ENCODE results near the gene VGLL1. TPM values are rescaled to one million over a fixed set of nuclear protein-coding genes. Genes with fewer than 3 reads are reported as not detected.

Gene VGLL1
- total RNA-seq, 4 donors from 2014 or later = not detected

GRCh38 chrX:136497556-136498052 is 34.4 kb upstream of the VGLL1 start, which contains the start of gene HTATSF1:
HTATSF1 (plus strand) TSS chrX:136497592; CDS start chrX:136497685, 93 bp downstream.
- H3K9me3 ChIP-seq = no peaks in the 10 kb centered on the region
- peak; percentile 9 to 12 for ATAC-seq
- in situ Hi-C loops (cut with MboI; ENCODE audit: low sequenced_read_pairs in 4 of 4) = loop anchor here in 1 of 4 donors (25.0 kb wide), 2 partner anchors 110 to 485 kb away; no protein-coding TSS in a partner anchor
- peak within 1 kb of the TSS; percentile 83 to 96 (median 94) for H3K27ac ChIP-seq
- H3K36me3 ChIP-seq = peaks cover 0 to 10% of the 10 kb centered on the region in 2 donors
- H3K4me1 ChIP-seq = peaks cover 11% of the 10 kb centered on the region in 2 donors
- no peak for DNase-seq
- peak within 1 kb of the TSS; percentile 69 to 78 (median 71) for H3K4me3 ChIP-seq
- no peaks in the 10 kb centered on the region for H3K27me3 ChIP-seq
- intact Hi-C loops (cut with DNase I; ENCODE audit: low total_unique reads) = loop anchor here (1.0 to 10.0 kb wide), 4 partner anchors 80 to 523 kb away; partner anchors contain the start of genes MAP7D3 and MMGT1
- TF ChIP-seq CTCF (IDR thresholded peaks at IDR 0.05 in 4 of 5, conservative IDR thresholded peaks at IDR 0.05 in 1 of 5) (no peak), POLR2A (IDR thresholded peaks at IDR 0.05) (no peak)

GRCh38 chrX:136519069-136519468 is 12.9 kb upstream of the VGLL1 start:
- Histone ChIP-seq H3K4me3 (no peak overlapping the region), H3K9me3 (no peaks in the 10 kb centered on the region), H3K27me3 (no peaks in the 10 kb centered on the region), H3K4me1 (no peaks in the 10 kb centered on the region), H3K36me3 (no peaks in the 10 kb centered on the region), H3K27ac (no peak overlapping the region)
- DNase-seq (no peak), ATAC-seq (no peak)
- in situ Hi-C loops (cut with MboI; ENCODE audit: low sequenced_read_pairs in 4 of 4) = no loop called here
- TF ChIP-seq CTCF (IDR thresholded peaks at IDR 0.05 in 4 of 5, conservative IDR thresholded peaks at IDR 0.05 in 1 of 5) (no peak), POLR2A (IDR thresholded peaks at IDR 0.05) (no peak)
- intact Hi-C loops (cut with DNase I; ENCODE audit: low total_unique reads) = no loop called here

GRCh38 chrX:136523770-136524169 is 8.2 kb upstream of the VGLL1 start:
- intact Hi-C loops (cut with DNase I; ENCODE audit: low total_unique reads) = loop anchor here (10.0 kb wide), 1 partner anchor 249 kb away; no protein-coding TSS in a partner anchor
- TF ChIP-seq POLR2A (IDR thresholded peaks at IDR 0.05) (no peak), CTCF (IDR thresholded peaks at IDR 0.05 in 4 of 5, conservative IDR thresholded peaks at IDR 0.05 in 1 of 5) (no peak)
- in situ Hi-C loops (cut with MboI; ENCODE audit: low sequenced_read_pairs in 4 of 4) = no loop called here
- Histone ChIP-seq H3K27me3 (no peaks in the 10 kb centered on the region), H3K27ac (no peak overlapping the region), H3K4me3 (no peak overlapping the region), H3K36me3 (no peaks in the 10 kb centered on the region), H3K9me3 (no peaks in the 10 kb centered on the region), H3K4me1 (peaks cover 11 to 14% of the 10 kb centered on the region in 2 donors)
- no peak for DNase-seq
- no peak for ATAC-seq

GRCh38 chrX:136525738-136526606 is 6.0 kb upstream of the VGLL1 start:
- ATAC-seq (peak; percentile 95 to 100), DNase-seq (peak; percentile 61 to 86)
- no peak overlapping the region for H3K4me3 ChIP-seq
- H3K36me3 ChIP-seq = no peaks in the 10 kb centered on the region
- intact Hi-C loops (cut with DNase I; ENCODE audit: low total_unique reads) (loop anchor here (10.0 kb wide), 1 partner anchor 251 kb away; no protein-coding TSS in a partner anchor), in situ Hi-C loops (cut with MboI; ENCODE audit: low sequenced_read_pairs in 4 of 4) (no loop called here)
- H3K9me3 ChIP-seq = no peaks in the 10 kb centered on the region
- no peaks in the 10 kb centered on the region for H3K27me3 ChIP-seq
- TF ChIP-seq CTCF (IDR thresholded peaks at IDR 0.05 in 4 of 5, conservative IDR thresholded peaks at IDR 0.05 in 1 of 5) (no peak), POLR2A (IDR thresholded peaks at IDR 0.05) (no peak)
- peaks cover 11 to 14% of the 10 kb centered on the region in 2 donors for H3K4me1 ChIP-seq
- peak overlapping the region; percentile 51 to 74 (median 62) for H3K27ac ChIP-seq

Measured in gastrocnemius medialis (tissue), 4 donors.